22Rv1 (cell line): ENCODE measurements around the gene ZACN.

ENCODE experiments used
- H3K27ac ChIP-seq: fragments of 450-650 bp; 2 replicates; pipeline ENCODE4 v1.5.1; 2017
- CTCF ChIP-seq: fragments of 450-650 bp; IDR thresholded peaks from 2 replicates; pipeline ENCODE4 v1.5.1; 2017; ENCODE audit warnings: mild to moderate bottlenecking
- ZFX ChIP-seq: fragments of 450-650 bp; IDR thresholded peaks from 2 replicates; pipeline ENCODE4 v1.6.1; 2017; ENCODE audit warnings: antibody characterized with exemption, borderline replicate concordance

ZACN gene

DNA sequence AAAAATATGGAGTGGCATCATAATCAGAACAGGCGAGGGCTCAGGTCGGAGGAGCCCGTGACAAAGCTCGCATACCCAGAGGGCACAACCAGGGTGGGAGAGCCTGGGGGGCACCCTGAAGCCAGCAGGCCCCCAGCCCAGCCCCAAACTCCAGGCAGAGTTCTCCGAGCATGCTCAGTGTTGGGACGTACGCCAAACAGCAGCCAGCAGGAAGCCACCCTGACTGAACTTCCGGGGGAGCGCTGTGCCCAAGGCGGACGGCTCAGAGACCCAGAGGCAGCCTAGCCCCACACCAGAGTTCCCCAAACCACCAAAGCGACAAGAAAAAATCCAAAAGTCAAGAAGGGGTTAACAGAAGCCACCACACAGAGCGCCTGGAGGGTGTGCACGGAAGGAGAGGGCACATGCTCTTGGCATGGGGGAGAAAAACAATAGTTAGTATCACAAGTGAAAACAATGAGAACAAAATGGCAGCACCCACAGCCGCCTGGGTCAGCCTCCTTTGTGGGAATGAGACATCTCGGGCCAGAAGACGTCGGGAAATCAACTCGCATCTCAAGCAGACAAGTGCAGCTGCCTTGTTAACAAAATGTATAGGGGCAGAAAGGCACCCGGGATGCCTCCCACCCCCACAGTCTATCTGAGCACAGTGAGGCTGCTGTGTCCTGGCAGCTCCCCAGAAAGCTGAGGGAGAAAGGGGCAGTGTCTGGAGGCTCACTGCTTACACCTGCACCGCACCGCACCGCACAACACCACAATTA is 12.7 kb downstream of the ZACN start:
- TF ChIP-seq CTCF (no peak), ZFX (no peak)
- H3K27ac ChIP-seq = no peak overlapping the region

- no peak for TF ChIP-seq ZFX
- no peak for TF ChIP-seq CTCF
- H3K27ac ChIP-seq = no peak overlapping the region
Observed at GRCh38 chr17:76092526-76093413, 13.8 kb downstream of the ZACN start.

GRCh38 chr17:76094046-76094445 is 15.1 kb downstream of the ZACN start:
- TF ChIP-seq ZFX (no peak), CTCF (no peak)
- H3K27ac ChIP-seq = no peak overlapping the region

DNA sequence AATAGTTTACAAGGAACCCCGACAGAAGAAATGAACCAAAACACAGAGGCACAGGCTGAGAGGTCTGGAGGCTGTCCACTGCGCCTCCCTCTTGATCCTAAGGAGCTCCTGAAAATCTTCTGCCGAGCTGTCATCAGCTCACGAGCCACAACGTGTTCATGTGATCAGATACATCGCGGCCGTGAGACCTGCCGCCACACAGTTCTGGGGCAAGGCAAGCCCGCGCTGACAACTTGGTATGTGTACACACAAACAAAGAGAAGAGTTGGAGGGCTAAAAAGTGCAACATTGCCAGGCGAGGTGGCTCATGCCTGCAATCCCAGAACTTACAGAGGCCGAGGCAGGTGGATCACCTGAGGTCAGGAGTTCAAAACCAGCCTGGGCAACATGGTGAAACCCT is 17.0 kb downstream of the ZACN start:
- no peak for TF ChIP-seq CTCF
- TF ChIP-seq ZFX = no peak
- no peak overlapping the region for H3K27ac ChIP-seq

DNA sequence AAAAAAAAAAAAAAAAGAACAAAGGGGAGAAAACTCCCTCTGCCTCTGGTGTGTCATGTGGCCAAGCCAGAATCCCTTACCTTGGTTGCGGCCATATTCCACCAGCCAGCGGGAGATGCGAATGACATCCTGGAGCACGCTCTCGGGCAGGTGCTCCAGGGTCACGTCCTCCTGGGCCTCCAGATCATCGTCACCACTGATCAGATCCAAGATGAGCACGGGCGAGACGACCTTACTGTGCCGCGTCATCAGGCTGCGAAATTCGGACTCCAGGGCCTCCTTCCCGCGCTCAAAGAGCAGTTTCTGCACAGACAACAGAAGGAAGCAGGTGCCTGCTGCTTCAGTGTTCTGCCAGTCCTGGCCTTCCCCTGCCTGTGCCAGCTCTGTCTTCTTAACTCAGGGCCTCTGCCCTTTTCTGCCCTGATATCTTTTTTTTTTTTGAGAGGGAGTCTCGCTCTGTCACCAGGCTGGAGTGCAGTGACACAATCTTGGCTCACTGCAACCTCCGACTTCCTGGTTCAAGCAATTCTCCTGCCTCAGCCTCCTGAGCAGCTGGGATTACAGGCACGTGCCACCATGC is 18.8 kb downstream of the ZACN start:
- no peak for TF ChIP-seq ZFX
- TF ChIP-seq CTCF = no peak
- no peak overlapping the region for H3K27ac ChIP-seq

GRCh38 chr17:76102944-76103273 is 23.9 kb downstream of the ZACN start:
- peak overlapping the region; percentile 83 for H3K27ac ChIP-seq
- TF ChIP-seq ZFX (no peak), CTCF (no peak)
